NCI-H1436 treated with DMSO at 0.1 percent for 48 hours (cell line): ENCODE measurements around the gene H3-3A.

Source experiments
- DNase-seq: peaks from one replicate; lab custom pipeline; 2025; lab: John Stamatoyannopoulos, UW

Gene H3-3A

DNA sequence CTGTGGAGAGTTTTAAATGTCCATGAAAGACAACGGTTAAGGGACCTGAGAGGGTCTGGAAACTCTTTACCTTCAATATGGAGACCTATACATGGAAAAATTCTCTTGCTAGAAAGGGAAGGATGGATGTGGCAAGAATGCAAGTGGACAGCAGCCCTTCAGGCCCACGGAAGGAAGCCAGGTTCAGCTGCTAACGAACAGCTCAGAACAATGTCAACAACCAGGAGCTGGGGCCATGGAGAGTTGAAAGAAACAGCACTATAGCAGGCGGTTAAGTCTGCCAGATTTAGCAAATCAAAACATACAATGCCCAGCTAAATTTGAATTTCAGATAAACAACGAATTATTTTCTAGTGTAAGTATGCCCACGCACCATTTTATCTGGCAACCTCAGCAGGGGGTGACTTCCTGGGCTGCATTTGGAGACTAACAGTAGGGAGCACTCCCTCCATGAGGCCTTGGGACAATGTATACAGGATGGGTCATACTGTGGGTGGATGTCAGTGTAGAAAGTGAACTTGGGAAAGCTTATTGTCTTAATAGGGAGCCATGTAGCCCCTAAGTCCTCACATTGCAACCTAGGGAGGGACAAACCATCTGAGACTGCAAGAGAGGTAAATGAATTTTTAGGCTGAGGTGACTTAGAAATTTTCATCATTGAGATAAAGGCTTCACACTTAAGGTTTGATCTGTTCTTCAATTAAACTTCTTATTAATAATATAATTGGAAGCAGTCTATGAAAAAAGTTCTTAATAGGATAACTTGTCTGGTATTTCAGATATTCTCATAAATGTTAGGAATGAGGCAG, 7.8 kb upstream of the H3-3A start:
- DNase-seq = no peak

DNA sequence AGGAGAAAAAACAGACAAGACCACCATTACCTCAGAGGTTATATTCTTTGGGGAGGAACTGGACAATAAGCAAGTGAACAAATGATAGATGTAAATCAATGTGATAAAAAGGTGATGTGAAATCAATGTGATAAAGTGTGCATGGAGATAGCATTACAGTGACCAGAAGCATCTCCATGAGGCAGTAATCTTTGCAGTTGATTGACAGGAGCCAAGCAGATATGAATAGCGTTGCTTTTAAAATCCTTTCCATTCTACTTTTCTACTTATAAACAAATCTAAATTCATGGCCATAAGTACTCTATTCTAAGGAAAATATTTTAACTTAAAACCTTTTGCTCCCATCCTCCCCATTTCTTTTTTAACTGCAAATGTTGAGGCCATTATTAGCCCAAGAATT, 2.8 kb upstream of the H3-3A start:
- no peak for DNase-seq

DNA sequence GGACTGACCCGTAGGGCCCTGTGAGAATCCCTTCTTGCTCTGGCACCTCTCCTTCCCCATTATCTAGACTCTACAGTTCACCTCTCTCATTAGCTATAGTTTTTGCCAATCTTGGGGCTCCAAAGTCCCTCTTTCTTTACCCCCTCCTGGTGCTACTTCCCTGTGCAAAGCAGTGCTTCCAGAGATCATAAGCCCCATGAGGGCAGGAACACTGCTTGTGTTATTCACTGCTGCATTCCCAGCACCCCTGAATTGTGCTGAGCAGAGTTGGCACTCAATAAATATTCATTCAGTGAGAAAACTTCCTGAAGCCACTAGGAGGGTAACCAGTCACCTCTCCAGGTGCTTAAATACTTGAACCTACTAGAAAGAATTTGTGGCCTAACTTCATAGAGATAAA, 2.1 kb upstream of the H3-3A start:
- DNase-seq = no peak

- no peak for DNase-seq
Observed at GRCh38 chr1:226061068-226061840, 1.3 kb upstream of the H3-3A start.

- no peak for DNase-seq
Observed at GRCh38 chr1:226061841-226062557, 517 bp upstream of the H3-3A start.

DNA sequence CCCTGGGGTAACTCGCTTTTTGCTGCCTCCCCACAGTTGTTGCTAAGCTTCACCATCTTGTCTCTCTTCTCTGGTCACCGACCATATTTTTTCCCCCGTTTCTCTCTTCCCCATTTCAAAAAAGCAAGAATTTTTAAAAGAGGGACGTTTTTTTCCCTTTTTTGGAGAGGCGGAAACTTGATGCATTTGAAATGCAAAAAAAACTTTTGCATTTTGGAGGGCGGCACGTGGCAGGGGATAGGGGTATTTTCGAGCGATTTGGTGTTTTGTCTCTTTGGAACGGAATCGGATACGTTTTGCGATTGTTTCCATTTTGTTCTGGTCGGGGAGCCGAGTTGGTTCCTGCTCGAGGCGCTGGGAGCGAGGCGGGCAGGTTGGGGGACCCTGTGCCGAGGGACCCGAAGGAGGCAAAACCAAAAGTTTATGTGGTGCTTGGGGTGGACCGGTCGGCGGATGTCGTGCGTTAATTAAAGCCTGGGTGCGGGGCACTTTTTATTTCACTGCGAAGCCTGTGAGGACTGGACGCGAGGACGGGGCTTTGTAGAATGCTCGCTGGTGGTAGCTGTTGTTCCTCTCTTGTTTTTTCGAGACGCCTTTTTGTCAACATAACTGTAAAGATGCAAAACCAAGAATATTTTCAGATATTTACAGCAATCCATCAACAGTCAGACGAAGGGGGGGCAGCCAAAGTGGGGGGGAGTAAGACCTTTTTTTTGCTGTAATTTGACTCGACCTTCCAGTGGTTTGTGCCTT, 884 bp downstream of the H3-3A start:
- no peak for DNase-seq

DNA sequence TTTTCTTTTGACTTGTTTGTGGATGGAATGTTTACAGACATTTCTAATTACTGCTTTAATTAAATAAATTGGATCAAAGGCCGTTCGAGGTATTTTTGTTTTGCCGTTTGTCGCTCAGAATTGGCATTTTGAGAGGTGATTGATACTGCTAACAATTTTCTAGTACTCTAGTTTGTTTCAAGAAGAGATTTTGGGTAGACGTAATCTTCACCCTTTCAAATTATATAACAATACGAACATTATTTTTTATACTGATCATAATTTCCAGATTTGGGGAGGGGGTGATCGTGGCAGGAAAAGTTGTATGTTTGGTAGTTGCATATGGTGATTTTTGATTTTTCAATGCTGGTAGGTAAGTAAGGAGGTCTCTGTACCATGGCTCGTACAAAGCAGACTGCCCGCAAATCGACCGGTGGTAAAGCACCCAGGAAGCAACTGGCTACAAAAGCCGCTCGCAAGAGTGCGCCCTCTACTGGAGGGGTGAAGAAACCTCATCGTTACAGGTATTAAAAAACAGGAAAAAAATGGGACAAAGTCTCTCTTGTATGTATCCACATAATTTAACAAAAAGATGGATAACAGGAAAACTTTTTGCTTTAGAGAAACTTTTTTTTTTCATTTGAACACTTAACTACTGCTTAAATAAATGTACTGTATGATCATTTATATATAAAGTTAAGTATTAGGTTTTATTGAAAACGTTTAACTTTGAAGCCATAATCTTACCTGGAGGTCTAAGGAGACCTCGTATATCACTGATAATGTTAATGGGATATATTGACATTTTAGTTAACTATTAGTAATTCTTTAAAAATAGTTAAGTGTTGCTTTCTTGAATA, 1.7 kb downstream of the H3-3A start:
- no peak for DNase-seq

GRCh38 chr1:226064816-226065248, 2.3 kb downstream of the H3-3A start:
- DNase-seq = no peak

DNA sequence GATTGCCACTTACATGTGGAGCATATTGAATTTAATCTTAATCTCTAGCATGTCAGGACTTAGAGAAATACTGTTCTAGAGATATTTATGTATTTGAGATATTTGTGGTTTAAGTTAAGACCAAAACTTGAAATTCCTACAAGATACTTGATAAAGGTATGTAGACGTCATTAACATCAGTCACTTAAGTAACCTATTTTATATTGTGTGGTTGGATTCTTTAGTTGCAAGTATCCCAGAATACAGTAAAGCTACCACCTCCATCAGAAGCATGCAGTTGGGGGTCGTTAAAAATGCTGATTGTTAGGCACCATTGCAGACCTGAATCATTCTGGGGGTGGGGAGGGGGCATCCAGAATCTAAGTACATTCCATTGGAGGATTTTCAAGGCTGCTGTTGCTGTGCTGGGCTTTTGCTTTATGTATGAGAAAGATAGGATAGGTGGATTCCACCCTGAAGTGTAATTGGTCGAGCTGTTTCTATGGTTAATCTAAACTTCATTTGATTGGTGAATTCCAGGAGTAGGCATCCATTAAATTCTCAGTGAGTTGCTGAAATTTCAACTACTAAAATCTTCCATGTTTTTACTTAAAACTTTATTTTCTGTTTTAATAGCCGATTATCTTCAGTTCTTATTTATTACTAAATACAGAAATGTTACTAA, 4.0 kb downstream of the H3-3A start:
- DNase-seq = no peak

DNA sequence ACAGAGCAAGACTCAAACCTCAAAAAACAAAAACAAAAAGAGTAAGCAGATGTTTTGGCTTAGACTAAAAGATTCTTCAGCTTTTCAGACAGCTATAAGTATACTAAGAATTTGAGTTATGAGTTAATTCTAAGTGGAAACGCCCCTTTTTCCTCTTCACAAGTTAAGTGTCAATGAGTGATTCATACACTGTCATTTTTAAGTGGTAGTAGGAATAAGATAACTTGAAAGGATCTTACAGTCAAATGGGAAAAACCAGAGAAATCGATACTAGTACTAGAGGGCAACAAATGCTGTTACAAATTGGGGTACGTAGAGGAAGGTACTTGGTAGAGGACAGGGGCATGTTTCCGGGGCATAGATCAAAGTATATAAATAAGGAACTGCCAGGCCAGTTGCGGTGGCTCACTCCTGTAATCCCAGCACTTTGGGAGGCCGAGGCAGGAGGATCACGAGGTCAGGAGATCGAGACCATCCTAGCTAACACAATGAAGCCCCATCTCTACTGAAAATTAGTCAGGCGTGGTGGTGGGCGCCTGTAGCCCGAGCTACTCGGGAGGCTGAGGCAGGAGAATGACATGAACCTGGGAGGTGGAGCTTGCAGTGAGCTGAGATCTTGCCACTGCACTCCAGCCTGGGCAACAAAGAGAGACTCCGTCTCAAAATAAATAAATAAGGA, 7.4 kb downstream of the H3-3A start:
- no peak for DNase-seq

GRCh38 chr1:226072347-226072746, 9.8 kb downstream of the H3-3A start:
- DNase-seq = no peak

- no peak for DNase-seq
Observed at GRCh38 chr1:226073184-226073950, 10.9 kb downstream of the H3-3A start.

GRCh38 chr1:226074046-226074445, 11.5 kb downstream of the H3-3A start:
- no peak for DNase-seq

- DNase-seq = no peak
Observed at GRCh38 chr1:226076378-226076777, 13.9 kb downstream of the H3-3A start.

DNA sequence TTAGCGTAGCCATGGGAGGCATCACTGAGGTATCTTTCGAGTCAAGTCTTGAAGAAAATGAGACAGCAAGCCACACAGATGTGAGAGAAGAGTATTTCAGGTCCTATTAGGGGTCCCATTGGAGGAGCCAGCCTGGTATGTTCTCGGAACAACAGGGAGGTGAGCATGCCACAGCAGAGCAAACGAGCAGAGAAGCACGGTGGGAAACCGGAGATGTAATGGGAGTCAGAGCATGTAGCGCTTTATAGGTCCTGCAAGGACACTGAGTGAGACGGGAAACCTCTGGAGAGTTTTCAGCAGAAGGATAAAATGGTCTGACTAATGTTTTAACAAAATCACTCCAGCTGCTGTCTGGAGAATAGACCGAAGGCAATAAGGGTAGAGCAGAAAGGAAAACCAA, 15.9 kb downstream of the H3-3A start:
- DNase-seq = no peak

DNA sequence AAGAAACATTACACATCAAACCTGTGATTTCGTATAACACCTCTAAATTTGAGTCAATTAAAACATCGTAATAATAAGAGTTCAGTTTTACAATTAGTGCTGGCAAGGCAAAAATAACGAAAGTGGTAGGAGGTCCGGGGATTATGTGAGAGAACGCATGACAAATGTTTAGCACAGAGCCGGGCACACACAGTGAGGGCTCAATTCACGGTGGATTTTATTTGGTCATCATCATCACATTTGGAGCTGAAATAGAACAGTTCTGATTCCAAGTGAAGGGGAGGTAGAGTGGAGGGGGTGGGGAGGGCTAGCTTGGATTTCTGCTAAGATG, 20.0 kb downstream of the H3-3A start:
- DNase-seq = no peak

- no peak for DNase-seq
Observed at GRCh38 chr1:226082959-226083301, 20.4 kb downstream of the H3-3A start.

GRCh38 chr1:226083302-226084101, 21.0 kb downstream of the H3-3A start:
- no peak for DNase-seq
